GM19468 (cell line): ENCODE measurements around the gene SPAG9.
"Not testable (repeated sequence)": the region's sequence is repeated elsewhere in the genome, so short reads cannot be mapped to it uniquely, and the experiment has no call there.

Source experiments
- ATAC-seq: cut with Tn5 transposase; IDR thresholded peaks from one replicate; pipeline ENCODE4 v1.9.1; 2021; ENCODE audit warnings: mild to moderate bottlenecking, moderate library complexity, moderate number of reproducible peaks; ENCODE audit not compliant: unreplicated experiment; ENCODE audit errors: extremely low read depth

The SPAG9 gene

DNA sequence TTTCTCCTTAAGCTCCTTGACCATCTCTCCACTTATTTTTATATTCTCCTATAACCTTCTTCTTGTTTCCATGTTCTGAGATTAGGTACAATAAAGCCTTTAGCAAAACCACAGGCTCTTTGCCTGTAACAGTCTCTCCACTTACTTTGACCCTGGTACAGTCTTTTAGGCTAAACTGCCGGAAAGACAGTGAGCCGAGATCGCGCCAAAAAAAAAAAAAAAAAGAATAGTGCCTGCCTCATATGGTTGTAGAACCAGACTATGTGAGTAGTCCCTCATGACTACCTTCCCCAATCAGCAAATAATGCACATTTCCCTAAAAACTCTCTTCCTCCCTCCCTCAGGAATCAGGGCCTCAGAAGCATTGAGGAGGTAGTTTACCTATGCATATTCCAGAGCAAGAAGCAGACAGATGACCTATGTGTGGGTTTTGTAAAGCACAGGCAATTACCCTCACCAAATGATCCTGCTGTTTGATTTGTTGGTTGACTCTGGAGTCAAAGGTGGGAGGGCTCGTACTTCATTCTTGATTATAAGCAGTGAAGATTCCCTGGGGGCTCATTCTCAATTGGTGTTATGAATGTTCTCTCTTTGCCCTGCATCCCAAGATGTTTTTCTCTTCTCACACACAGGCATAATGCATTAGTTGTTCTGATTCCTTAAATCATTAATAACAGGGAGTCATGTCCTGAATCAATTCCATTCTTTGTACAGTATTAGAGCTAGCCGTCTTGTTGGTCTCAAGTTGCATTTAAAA is 23.8 kb upstream of the SPAG9 start:
- no peak for ATAC-seq

DNA sequence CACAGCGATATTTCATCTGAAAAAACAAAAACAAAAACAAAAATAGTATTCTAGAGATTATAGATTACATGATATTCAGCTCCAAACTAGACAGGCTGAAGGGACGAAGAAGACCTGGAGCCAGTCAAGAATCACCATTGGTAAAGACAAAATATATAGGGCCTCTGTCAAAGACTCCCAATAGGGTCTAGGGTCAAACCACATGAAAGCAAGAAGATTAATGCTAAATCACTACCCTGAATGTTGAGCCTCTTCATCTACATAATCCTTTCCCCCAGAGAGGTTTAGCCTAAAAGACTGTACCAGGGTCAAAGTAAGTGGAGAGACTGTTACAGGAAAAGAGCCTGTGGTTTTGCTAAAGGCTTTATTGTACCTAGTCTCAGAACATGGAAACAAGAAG is 21.9 kb upstream of the SPAG9 start:
- ATAC-seq, result no peak

DNA sequence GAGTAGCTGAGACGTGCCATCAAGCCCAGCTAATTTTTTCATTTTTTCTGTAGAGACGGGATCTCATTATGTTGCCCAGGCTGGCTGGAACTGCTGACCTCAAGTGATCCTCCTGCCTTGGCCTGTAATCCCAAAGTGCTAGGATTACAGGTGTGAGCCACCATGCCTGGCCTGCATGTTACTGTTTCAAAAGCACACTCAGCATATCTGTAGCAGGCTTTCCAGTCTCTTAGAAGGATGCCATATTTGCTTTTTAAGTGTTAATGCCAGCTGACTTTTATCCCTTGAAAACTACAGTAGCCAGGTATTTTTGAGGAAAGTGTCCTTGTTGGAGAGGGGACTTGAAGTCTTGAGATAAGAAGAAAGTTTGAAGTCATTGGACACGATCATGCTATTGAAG is 15.3 kb upstream of the SPAG9 start:
- ATAC-seq, result no peak

DNA sequence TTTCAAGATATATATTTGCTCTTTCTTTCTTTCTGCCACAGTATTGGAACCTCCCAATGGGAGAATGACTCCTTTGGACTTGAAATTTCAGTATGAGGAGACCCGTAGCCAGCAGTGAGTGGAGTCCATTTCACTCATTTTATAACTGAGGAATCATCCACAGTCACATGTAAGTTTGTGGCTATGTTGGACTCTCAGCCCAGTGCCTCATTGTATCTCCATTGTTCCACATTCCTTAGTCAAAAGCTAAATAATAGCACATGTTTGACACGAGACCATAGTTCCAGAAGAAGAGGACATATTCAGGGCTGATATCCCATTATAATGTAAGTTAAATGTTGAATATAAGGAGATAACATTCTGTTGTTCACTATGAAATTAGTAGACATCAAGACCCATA is 12.7 kb upstream of the SPAG9 start:
- no peak for ATAC-seq

DNA sequence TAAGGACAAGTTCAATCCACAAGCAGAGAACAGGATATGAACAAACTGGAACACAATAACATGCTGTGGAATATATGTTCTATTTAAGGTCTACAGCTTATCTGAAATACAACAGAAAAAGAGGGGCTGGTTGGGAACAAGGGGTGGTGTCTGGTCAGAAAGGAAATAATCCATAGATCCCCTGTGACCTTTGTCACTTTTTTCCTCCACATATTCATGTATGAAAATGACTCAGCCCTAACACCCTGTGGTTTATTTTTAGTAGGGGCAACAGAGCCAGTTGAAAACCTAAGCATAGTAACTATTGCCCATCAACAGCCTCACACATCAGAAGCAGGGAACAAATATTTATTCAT is 12.3 kb upstream of the SPAG9 start:
- ATAC-seq, result no peak

DNA sequence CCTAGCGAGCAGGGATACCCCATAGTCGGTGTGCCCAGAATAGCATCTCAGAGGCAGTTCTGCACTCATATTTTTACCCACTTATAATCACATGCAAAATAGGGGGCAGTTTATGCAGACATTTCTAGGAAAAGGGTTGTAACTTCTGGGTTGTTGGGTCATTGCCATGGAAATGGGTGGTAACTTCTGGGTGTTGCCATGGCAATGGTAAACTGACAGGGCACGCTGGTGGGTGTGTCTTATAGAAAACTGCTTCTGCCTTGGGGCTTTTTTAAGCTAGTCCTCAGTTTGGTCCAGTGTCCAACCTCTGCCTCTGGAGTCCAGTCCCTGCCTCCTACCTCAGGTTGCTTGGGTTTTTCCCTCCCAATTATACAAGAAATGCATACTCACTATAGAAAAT is 7.4 kb upstream of the SPAG9 start:
- ATAC-seq, result no peak

DNA sequence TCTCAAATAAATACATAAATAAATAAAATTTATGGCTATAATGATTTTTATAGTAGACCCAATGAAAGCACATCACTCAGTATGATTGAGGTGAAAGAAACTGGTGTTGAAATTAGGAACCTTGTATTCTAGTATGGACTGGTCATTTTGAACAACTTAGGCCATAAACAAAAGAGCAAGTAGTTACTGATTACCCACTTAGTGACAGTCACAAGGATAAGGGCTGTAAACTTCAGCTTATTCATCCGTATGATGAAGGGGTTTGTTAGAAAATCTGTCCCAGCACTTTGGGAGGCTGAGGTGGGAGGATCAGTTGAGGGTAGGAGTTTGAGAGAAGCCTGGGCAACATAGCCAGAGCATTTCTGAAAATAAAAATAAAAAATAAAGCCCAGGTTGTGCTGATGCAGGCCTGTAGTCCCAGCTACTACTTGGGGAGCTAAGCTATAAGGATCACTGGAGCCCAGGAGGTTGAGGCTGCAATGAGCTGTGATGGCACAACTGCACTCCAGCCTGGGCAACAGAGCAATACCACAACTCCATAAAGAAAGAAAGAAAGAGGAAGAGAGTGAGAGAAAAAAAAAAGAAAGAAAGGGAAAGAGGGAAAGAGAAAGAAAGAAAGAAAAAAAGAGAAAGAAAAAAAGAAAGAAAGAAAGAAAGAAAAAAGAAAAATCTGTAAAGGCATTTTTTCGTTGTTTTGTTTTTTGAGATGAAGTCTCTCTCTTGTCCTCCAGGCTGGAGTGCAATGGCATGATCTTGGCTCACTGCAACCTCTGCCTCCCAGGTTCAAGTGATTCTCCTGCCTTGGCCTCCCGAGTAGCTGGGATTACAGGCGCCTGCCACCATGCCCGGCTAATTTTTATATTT is 4.2 kb upstream of the SPAG9 start:
- no peak for ATAC-seq

DNA sequence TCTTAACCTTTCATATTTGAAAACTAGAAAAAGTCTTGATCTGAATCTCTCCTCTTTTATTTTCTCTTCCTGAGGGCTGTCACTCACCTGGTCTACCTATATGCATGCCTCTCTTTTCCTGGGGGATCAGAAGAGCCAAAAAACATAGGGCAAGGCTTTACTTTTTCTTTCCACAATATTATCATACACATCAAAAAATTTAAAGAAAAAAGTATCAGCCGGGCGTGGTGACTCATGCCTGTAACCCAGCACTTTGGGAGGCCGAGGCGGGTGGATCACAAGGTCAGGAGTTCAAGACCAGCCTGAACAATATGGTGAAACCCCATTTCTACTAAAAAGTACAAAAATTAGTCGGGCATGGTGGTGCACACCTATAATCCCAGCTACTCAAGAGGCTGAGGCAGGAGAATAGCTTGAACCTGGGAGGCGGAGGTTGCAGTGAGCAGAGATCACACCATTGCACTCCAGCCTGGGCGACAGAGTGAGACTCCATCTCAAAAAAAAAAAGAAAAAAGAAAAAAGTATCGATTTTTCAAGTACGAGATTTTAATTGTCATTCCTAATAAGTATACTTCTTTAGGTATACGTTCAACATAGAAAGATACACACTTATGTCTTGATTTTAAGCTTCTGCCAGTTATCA is 1.9 kb upstream of the SPAG9 start:
- ATAC-seq, result not testable (repeated sequence)

DNA sequence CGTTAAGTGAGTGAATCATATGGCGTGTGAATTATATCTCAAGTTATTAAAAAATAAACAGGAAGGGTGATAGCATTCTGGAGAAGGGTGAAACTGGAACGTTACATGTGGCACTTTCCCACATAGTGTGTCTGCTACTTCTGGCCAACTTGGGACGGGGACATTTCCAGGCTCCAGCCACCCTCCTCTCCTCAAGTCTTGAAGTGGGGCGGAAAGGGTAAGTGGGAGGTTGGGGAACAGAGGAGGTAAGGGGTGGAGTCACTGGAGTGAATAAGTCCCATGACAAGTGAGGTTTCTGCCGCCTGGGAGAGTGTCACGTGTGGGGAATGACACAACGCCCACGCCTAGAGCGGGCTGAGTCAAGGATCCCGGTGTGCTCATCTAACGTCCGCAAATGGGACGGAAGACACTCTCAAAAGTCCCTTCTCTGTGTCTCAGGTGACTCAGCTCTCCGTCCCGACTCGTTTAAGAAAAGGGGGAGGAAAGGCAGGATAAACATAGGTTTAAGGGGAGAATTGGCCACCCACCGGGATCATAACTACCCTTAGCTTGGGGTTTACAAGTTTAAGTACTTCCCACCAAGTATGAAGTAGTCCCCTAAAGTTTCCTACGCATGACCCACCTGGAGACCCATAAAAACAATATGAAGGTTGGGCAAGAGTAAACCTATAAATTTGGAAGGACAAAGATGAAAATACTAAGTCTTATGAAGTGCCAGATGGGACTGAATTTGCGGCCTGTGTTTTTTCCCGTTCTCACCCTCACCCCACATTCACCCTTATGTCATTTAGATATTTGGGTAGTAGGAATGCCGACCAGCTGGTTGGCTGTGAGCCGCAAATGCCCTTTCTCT is 1.2 kb upstream of the SPAG9 start:
- ATAC-seq, result no peak

DNA sequence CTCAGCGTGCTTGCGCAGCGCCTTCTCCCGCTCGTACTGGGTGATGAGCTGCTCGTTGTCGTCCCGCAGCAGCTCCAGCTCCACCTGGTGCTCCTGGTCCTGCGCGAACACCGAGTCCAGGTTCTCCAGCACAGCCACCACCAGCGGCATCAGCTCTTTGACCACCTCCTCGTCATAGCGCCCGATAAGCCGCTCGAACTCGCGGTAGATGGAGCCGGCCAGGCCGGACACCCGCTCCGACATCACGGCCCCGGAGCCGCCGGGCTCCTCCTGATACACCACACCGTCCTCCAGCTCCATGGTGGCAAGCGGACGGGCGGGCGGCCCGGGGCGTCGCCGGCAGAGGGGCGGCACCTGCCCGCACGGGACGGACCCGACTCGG is 320 bp downstream of the SPAG9 start:
- ATAC-seq, result peak; percentile 12

DNA sequence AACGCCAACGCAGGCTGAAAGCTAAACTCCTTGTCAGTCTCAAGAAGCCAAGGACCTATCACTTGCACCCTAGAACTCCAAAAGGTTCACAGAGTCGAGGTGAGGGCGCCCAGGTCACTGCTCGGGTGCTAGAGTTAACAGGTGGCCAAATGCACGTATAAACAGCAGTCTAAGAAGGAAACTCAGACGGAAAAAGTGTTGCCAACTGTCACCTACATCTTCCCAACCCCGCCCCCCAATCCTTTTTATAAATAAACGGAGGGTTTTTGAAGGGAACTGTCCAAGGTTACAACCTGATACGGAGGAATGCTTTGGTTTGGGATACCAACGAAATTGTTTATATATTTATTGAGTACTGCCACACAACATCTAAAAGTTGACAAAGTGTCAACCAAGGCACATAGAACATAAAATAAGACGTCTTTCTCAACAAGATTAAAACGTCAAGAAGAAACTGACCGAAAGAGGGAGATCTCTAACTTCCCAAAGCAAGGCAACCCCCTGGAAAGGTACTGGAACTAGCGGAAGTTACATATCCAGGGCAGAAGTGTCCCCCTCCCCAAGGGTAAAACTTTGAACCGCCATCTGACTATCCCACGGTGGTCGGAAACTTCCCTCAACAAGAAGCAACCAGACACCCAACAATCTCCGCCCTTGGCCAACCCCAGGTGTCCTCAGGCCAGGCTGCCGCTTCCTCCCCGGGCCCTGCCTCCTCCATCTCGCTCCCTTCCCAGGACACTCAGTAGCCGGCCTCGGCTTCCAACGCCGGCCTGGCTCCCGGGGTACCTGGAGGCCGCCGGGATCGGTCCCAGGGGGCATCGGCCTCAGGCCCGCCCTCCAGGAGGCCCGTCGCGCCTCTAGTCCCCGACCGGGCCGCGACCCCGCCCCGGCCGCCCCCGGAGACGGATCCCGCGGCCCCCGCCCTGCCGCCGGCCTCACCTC is 982 bp downstream of the SPAG9 start:
- ATAC-seq, result no peak

DNA sequence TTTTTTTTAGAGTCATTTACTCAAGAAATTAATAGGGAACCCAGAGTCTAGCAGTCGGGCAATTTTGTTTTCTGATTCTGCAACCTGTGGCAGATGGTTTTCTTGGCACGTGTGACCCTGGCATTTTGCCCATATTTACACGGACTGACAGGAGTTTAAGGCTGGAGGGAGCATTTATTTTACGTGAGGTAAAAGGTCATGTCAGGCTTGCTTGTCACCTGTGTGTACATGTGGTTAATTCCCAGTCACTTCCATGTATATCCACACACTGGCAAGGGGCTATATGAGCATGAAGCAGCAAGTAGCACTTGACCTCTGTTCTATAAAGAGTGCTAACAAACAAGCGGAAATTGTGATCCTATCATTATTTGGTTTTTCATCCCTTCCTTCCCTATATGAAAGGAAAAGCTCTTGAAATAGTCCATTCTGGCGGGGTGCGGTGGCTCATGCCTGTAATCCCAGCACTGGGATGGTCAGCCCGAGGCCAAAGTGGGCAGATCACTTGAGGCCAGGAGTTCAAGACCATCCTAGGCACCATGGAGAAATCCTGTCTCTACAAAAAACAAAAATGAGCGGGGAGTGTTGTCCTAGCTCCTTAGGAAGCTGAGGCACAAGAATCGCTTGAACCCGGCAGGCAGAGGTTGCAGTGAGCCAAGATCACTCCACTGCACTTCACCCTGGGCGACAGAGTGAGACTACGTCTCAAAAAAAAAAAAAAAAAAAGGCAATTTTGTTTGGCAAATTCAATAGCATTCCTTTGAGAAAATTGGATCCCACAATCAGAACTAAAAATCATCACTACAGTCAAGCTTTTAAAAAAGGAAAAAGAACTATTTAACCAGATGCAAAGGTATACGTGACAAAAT is 2.1 kb downstream of the SPAG9 start:
- ATAC-seq, result no peak

DNA sequence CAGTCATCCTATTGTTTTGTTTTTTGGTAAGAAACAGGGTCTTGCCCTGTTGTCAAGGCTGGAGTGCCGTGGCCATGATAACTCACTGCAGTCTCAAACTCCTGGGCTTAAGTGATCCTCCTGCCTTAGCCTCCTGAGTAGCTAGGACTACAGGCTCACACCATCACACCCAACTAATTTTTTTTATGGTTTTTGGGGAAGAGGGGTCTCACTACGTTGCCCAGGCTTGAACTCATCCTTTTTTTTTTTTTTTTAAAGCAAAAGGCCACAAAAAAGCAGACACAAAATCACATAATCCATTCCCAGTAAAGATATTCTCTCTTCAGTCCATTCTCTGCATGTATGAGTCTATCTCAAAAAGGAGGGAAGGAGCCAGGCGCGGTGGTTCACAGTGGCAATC is 5.5 kb downstream of the SPAG9 start:
- no peak for ATAC-seq

DNA sequence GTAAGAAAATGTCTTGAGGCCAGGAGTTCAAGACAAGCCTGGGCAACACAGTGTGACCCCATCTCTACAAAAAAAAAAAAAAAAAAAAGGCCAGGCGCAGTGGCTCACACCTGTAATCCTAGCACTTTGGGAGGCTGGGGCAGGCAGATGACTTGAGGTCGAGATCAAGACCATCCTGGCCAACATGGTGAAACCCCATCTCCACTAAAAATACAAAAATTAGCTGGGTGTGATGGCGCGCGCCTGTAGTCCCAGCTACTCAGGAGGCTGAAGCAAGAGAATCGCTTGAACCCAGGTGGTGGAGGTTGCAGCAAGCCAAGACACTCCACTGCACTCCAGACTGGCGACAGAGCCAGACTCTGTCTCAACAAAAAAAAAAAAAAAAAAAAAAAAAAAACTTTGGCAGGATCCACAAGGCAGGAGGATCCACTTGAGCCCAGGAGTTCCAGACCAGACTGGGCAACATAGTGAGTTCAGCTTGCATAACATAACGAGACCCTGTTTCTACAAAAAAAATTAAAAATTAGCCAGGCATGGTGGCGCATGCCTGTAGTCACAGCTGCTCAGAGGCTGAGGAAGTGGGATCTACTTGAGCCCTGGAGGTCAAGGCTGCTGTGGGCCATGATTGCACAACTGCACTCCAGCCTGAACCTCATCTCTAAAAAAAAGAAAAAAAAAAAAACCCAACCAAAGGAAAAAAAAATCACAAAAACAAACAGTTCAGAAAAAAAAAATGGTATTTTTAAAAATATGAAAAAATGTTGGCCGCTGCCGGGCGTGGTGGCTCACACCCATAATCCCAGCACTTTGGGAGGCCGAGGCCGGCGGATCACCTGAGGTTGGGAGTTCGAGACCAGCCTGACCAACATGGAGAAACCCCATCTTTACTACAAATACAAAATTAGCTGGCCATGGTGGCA is 8.1 kb downstream of the SPAG9 start:
- not testable (repeated sequence) for ATAC-seq

DNA sequence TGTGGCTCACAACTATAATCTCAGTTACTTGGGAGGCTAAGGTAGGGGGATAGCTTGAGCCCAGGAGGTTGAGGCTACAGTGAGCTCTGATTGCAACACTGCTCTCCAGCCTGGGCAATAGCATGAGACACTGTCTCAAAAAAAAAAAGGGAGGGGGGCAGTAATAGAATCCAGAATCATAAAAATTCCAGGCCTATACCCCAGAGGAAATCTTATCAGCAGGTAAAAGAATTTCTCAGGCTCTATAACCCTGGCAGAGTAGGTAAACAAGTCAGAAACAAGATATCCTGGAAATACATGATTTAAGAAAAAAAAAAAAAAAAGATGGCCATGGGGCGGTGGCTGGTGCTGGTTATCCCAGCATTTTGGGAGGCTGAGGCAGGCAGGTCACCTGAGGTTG is 12.9 kb downstream of the SPAG9 start:
- ATAC-seq, result no peak

DNA sequence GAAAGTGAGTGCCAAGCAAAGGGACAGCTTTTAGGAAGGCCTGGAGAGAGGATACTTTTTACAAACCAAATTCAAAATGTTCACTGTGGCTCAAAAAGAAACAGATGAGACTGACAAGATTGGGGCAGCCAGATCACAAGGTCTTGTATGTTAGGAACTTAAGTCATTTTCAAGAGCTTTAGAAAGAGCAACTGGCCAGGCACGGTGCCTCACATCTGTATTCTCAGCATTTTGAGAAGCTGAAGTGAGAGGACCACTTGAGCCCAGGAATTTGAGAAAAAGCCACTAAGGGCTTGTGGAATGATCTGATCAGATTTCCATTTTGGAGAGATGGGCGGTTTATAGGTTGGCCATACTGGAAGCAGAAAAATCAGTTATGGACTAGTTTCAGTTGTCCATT is 17.2 kb downstream of the SPAG9 start:
- ATAC-seq, result no peak

DNA sequence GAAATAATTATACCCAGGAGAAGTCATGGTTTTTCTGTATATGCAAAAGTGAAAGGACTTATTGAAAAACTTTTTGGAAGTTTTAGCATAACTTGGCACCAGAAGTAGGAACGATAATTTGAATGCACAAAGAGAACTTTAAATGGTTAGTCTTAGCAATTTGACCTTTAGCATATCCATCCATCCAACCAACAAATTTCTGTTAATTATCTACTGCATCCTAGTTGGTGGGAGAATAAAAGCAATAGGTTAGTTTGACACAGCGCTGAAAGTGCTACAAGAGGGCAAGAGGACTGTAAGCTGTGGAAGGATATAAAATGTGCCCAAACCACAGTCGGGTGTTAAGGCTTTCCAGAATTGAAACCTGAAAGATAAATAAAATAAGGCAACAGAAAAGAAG is 17.6 kb downstream of the SPAG9 start:
- ATAC-seq, result no peak
